HEK293 (cell line): Measurements from ENCODE around the gene ARHGEF37.
A peak's percentile ranks its signal among the peaks of the same experiment; 100 is the strongest.

Experiments
- CTCF ChIA-PET: fragments of 350-600 bp; formaldehyde crosslinking; extraction: SDS; loops from one replicate; lab custom pipeline; 2021; ENCODE audit warnings: antibody characterized with exemption; lab: Yijun Ruan, JAX
- POLR2A ChIA-PET: fragments of 300-600 bp; formaldehyde crosslinking; extraction: SDS; loops from one replicate; lab custom pipeline; 2020; ENCODE audit warnings: antibody characterized with exemption, inconsistent platforms; lab: Yijun Ruan, JAX
- H3K27ac ChIP-seq: fragments of 200-500 bp; sonication (Bioruptor generic); 2 replicates; pipeline ENCODE4 v1.5.1; 2014; ENCODE audit warnings: low read depth, low read length, control low read depth, inconsistent platforms; ENCODE audit errors: extremely low read depth
- H3K36me3 ChIP-seq, 2 experiments: fragments of 200-500 bp in 1 of 2; sonication (Bioruptor generic) in 1 of 2; 1 replicate in 1 of 2; 2 replicates in 1 of 2; pipeline ENCODE4 v1.5.1; 2014 to 2017; ENCODE audit warnings: inconsistent platforms in 2 of 2, low read length in 2 of 2; ENCODE audit not compliant: control insufficient read depth in 2 of 2, insufficient read depth in 1 of 2
- H3K4me1 ChIP-seq: fragments of 200-500 bp; sonication (Bioruptor generic); 2 replicates; pipeline ENCODE4 v1.5.1; 2014; ENCODE audit warnings: mild to moderate bottlenecking, low read length, inconsistent platforms; ENCODE audit not compliant: control insufficient read depth, insufficient read depth
- H3K4me3 ChIP-seq: 2 replicates; pipeline ENCODE4 v1.5.1; 2011; ENCODE audit warnings: low read depth, mild to moderate bottlenecking, control low read depth, low read length, moderate library complexity
- H3K9me3 ChIP-seq: fragments of 200-500 bp; sonication (Bioruptor generic); 2 replicates; pipeline ENCODE4 v1.5.1; 2014; ENCODE audit warnings: low read depth, low read length, inconsistent platforms; ENCODE audit not compliant: control insufficient read depth, insufficient read depth
- ATF2 ChIP-seq: fragments of 450-650 bp; formaldehyde crosslinking; IDR thresholded peaks from 2 replicates; pipeline ENCODE4 v1.5.1; 2016; ENCODE audit warnings: missing biosample characterization, missing genetic modification characterization, low read depth
- GFI1B ChIP-seq: fragments of 450-650 bp; formaldehyde crosslinking; IDR thresholded peaks from 2 replicates; pipeline ENCODE4 v1.5.1; 2016; ENCODE audit warnings: missing biosample characterization, missing genetic modification characterization
- KLF17 ChIP-seq: fragments of 450-650 bp; formaldehyde crosslinking; IDR thresholded peaks from 2 replicates; pipeline ENCODE4 v1.5.1; 2016; ENCODE audit warnings: missing biosample characterization, missing genetic modification characterization
- KLF9 ChIP-seq: fragments of 450-650 bp; formaldehyde crosslinking; IDR thresholded peaks from 2 replicates; pipeline ENCODE4 v1.5.1; 2016; ENCODE audit warnings: missing biosample characterization, missing genetic modification characterization, low read depth
- MZF1 ChIP-seq: fragments of 450-650 bp; formaldehyde crosslinking; IDR thresholded peaks from 2 replicates; pipeline ENCODE4 v1.5.1; 2017; ENCODE audit warnings: missing biosample characterization, missing genetic modification characterization, borderline replicate concordance
- PRDM1 ChIP-seq: fragments of 450-650 bp; formaldehyde crosslinking; IDR thresholded peaks from 2 replicates; pipeline ENCODE4; 2016; ENCODE audit warnings: missing biosample characterization, missing genetic modification characterization
- YY1 ChIP-seq: fragments of 450-650 bp; formaldehyde crosslinking; IDR thresholded peaks from 2 replicates; pipeline ENCODE4 v1.5.1; 2018; ENCODE audit warnings: missing biosample characterization, missing genetic modification characterization
- ZBTB49 ChIP-seq: fragments of 450-650 bp; formaldehyde crosslinking; IDR thresholded peaks from 2 replicates; pipeline ENCODE4 v1.5.1; 2016; ENCODE audit warnings: missing biosample characterization, missing genetic modification characterization, low read depth
- ZNF112 ChIP-seq: fragments of 450-650 bp; formaldehyde crosslinking; IDR thresholded peaks from 2 replicates; pipeline ENCODE4 v1.5.0; 2017; ENCODE audit warnings: missing biosample characterization, missing genetic modification characterization
- ZNF155 ChIP-seq: fragments of 450-650 bp; formaldehyde crosslinking; IDR thresholded peaks from 2 replicates; pipeline ENCODE4 v1.5.1; 2016; ENCODE audit warnings: missing biosample characterization, missing genetic modification characterization
- ZNF184 ChIP-seq: fragments of 450-650 bp; IDR thresholded peaks from 2 replicates; pipeline ENCODE4 v1.5.1; 2018; ENCODE audit warnings: missing biosample characterization, mild to moderate bottlenecking, missing genetic modification characterization
- ZNF239 ChIP-seq: fragments of 450-650 bp; formaldehyde crosslinking; IDR thresholded peaks from 2 replicates; pipeline ENCODE4 v1.5.1; 2016; ENCODE audit warnings: missing biosample characterization, missing genetic modification characterization
- ZNF394 ChIP-seq: fragments of 450-650 bp; formaldehyde crosslinking; IDR thresholded peaks from 2 replicates; pipeline ENCODE4 v1.5.1; 2016; ENCODE audit warnings: missing biosample characterization, missing genetic modification characterization, mild to moderate bottlenecking, moderate library complexity, borderline replicate concordance
- ZNF398 ChIP-seq: fragments of 450-650 bp; formaldehyde crosslinking; IDR thresholded peaks from 2 replicates; pipeline ENCODE4 v1.5.1; 2017; ENCODE audit warnings: missing biosample characterization, missing genetic modification characterization
- ZNF426 ChIP-seq: fragments of 450-650 bp; formaldehyde crosslinking; IDR thresholded peaks from 2 replicates; pipeline ENCODE4 v1.5.1; 2017; ENCODE audit warnings: missing biosample characterization, missing genetic modification characterization, mild to moderate bottlenecking, inconsistent platforms, moderate library complexity
- ZNF488 ChIP-seq: fragments of 450-650 bp; formaldehyde crosslinking; IDR thresholded peaks from 2 replicates; pipeline ENCODE4 v1.5.1; 2016; ENCODE audit warnings: missing biosample characterization, missing genetic modification characterization
- ZNF518A ChIP-seq: fragments of 450-650 bp; formaldehyde crosslinking; conservative IDR thresholded peaks from 2 replicates; pipeline ENCODE4 v1.5.1; 2016; ENCODE audit warnings: low read depth, missing biosample characterization, missing genetic modification characterization
- ZNF560 ChIP-seq: fragments of 450-650 bp; formaldehyde crosslinking; IDR thresholded peaks from 2 replicates; pipeline ENCODE4 v1.5.1; 2017; ENCODE audit warnings: missing biosample characterization, missing genetic modification characterization, borderline replicate concordance
- ZNF639 ChIP-seq: fragments of 450-650 bp; formaldehyde crosslinking; IDR thresholded peaks from 2 replicates; pipeline ENCODE4 v1.5.1; 2016; ENCODE audit warnings: missing biosample characterization, missing genetic modification characterization
- ZNF76 ChIP-seq: fragments of 450-650 bp; formaldehyde crosslinking; IDR thresholded peaks from 2 replicates; pipeline ENCODE4; 2016; ENCODE audit warnings: low read depth, missing biosample characterization, missing genetic modification characterization, borderline replicate concordance
- ZSCAN5A ChIP-seq: fragments of 450-650 bp; formaldehyde crosslinking; IDR thresholded peaks from 2 replicates; pipeline ENCODE4 v1.5.1; 2016; ENCODE audit warnings: missing biosample characterization, missing genetic modification characterization
- ZXDB ChIP-seq: fragments of 450-650 bp; formaldehyde crosslinking; IDR thresholded peaks from 2 replicates; pipeline ENCODE4 v1.5.1; 2016; ENCODE audit warnings: missing biosample characterization, missing genetic modification characterization

ARHGEF37 gene

GRCh38 chr5:149580808-149581191, 498 bp upstream of the ARHGEF37 start:
- Histone ChIP-seq H3K27ac (peak overlapping the region; percentile 67; the same call in 1 of the 2 replicates), H3K36me3 (no peaks in the 10 kb centered on the region), H3K9me3 (no peaks in the 10 kb centered on the region), H3K4me1 (peaks cover 4% of the 10 kb centered on the region), H3K4me3 (peak overlapping the region; percentile 46)
- POLR2A ChIA-PET, result interaction anchor here (1.8 kb wide), 1 partner anchor 30 kb away, joined by 5 read pairs; the partner anchor contains the start of gene CSNK1A1
- CTCF ChIA-PET, result interaction anchor here (1.2 to 3.5 kb wide), 5 partner anchors 16 to 146 kb away, joined by 4 to 17 read pairs (median 6); partner anchors contain the start of gene CSNK1A1
- TF ChIP-seq PRDM1 (no peak), ZSCAN5A (tag by site-specific recombination) (no peak), ZNF394 (tag by site-specific recombination) (no peak), ZNF76 (tag by site-specific recombination) (no peak), ZNF518A (tag by site-specific recombination) (no peak), MZF1 (no peak), ZNF112 (tag by site-specific recombination) (no peak), ZNF184 (no peak), ZNF560 (tag by site-specific recombination) (no peak), GFI1B (tag by site-specific recombination) (no peak), KLF9 (tag by site-specific recombination) (no peak), ZXDB (tag by site-specific recombination) (0 out of 2 replicates have a peak, but pooled peaks have one; percentile 33), ZNF639 (no peak), ZNF239 (tag by site-specific recombination) (no peak), ZNF488 (tag by site-specific recombination) (no peak), KLF17 (tag by site-specific recombination) (0 out of 2 replicates have a peak, but pooled peaks have one; percentile 48), ZNF155 (tag by site-specific recombination) (no peak), ATF2 (tag by site-specific recombination) (no peak), ZNF426 (tag by site-specific recombination) (no peak), ZBTB49 (tag by site-specific recombination) (no peak), ZNF398 (tag by site-specific recombination) (no peak), YY1 (tag by site-specific recombination) (no peak)
